ENCODE data around the gene TXNDC8. TPM values are rescaled to one million over a fixed set of nuclear protein-coding genes. Genes with fewer than 3 reads are reported as not detected.
A peak's percentile ranks its signal among the peaks of the same experiment; 100 is the strongest.

The TXNDC8 gene
- total and polyA plus RNA-seq, 8 donors = not detected

- intact Hi-C loops (cut with DNase I; ENCODE audit: low total_unique reads) = no loop called here
- Histone ChIP-seq H3K27ac (no peak overlapping the region), H3K27me3 (no peaks in the 10 kb centered on the region), H3K36me3 (no peaks in the 10 kb centered on the region), H3K4me3 (no peak overlapping the region), H3K4me1 (peaks cover 10 to 21% (median 16%) of the 10 kb centered on the region in 4 donors), H3K9me3 (no peaks in the 10 kb centered on the region)
- DNase-seq = no peak
- 61 to 74% (median 66%) methylated on average over 2 of the region's 2 CpGs for WGBS, 5 donors
- TF ChIP-seq POLR2AphosphoS5 (IDR thresholded peaks at IDR 0.05) = no peak
- TF ChIP-seq POLR2A (IDR thresholded peaks at IDR 0.05) = no peak
- no peak for TF ChIP-seq EP300 (IDR thresholded peaks at IDR 0.05)
- TF ChIP-seq CTCF (IDR thresholded peaks at IDR 0.05) = no peak
Measured at GRCh38 chr9:110259566-110259965, 78.1 kb downstream of the TXNDC8 start.

GRCh38 chr9:110258690-110259091 is 79.0 kb downstream of the TXNDC8 start:
- H3K4me3 ChIP-seq = no peak overlapping the region
- intact Hi-C loops (cut with DNase I; ENCODE audit: low total_unique reads) = no loop called here
- no peaks in the 10 kb centered on the region for H3K9me3 ChIP-seq
- 88 to 95% (median 90%) methylated on average over 3 of the region's 3 CpGs for WGBS, 5 donors
- H3K4me1 ChIP-seq = peaks cover 10 to 30% (median 23%) of the 10 kb centered on the region in 4 donors
- H3K27me3 ChIP-seq = no peaks in the 10 kb centered on the region
- H3K36me3 ChIP-seq = no peaks in the 10 kb centered on the region
- H3K27ac ChIP-seq = no peak overlapping the region
- no peak for TF ChIP-seq EP300 (IDR thresholded peaks at IDR 0.05)
- no peak for TF ChIP-seq POLR2A (IDR thresholded peaks at IDR 0.05)
- no peak for DNase-seq

- H3K9me3 ChIP-seq = no peaks in the 10 kb centered on the region
- 81 to 94% (median 91%) methylated on average over 1 of the region's 1 CpG for WGBS, 5 donors
- no peaks in the 10 kb centered on the region for H3K27me3 ChIP-seq
- H3K36me3 ChIP-seq = no peaks in the 10 kb centered on the region
- H3K4me3 ChIP-seq = peak overlapping the region in 1 of 4 donors; percentile 90
- DNase-seq = no peak
- peak overlapping the region in 4 of 5 donors; percentile 95 to 97 (median 96) for H3K27ac ChIP-seq
- intact Hi-C loops (cut with DNase I; ENCODE audit: low total_unique reads) = no loop called here
- no peak for TF ChIP-seq POLR2A (IDR thresholded peaks at IDR 0.05)
- TF ChIP-seq EP300 (IDR thresholded peaks at IDR 0.05) = no peak
- no peak for TF ChIP-seq POLR2AphosphoS5 (IDR thresholded peaks at IDR 0.05)
- no peak for TF ChIP-seq CTCF (IDR thresholded peaks at IDR 0.05)
- peaks cover 10 to 38% (median 26%) of the 10 kb centered on the region in 4 donors for H3K4me1 ChIP-seq
Measured at GRCh38 chr9:110257956-110258355, 79.7 kb downstream of the TXNDC8 start.

GRCh38 chr9:110257097-110257841 is 80.4 kb downstream of the TXNDC8 start:
- peak overlapping the region; percentile 78 to 92 (median 90) for H3K4me3 ChIP-seq
- no peaks in the 10 kb centered on the region for H3K27me3 ChIP-seq
- H3K4me1 ChIP-seq = peaks cover 10 to 44% (median 30%) of the 10 kb centered on the region in 4 donors
- H3K27ac ChIP-seq = peak overlapping the region; percentile 90 to 97 (median 96)
- DNase-seq = peak; percentile 32 to 42
- H3K9me3 ChIP-seq = no peaks in the 10 kb centered on the region
- TF ChIP-seq CTCF (IDR thresholded peaks at IDR 0.05) = no peak
- no peak for TF ChIP-seq POLR2AphosphoS5 (IDR thresholded peaks at IDR 0.05)
- TF ChIP-seq POLR2A (IDR thresholded peaks at IDR 0.05) = no peak
- TF ChIP-seq EP300 (IDR thresholded peaks at IDR 0.05) = no peak
- H3K36me3 ChIP-seq = no peaks in the 10 kb centered on the region
- 4 to 10% (median 8%) methylated on average over 12 to 14 of the region's 14 CpGs for WGBS, 5 donors
- intact Hi-C loops (cut with DNase I; ENCODE audit: low total_unique reads) = no loop called here

Data from stomach (tissue), 9 donors.